Astrocyte of the spinal cord (primary cell): ENCODE results near the gene SPATS2L.

Source experiments
- DNase-seq: peaks from one replicate; pipeline ENCODE4 v3.0.0; 2011; ENCODE audit warnings: low read depth, low spot score
- H3K4me3 ChIP-seq: 2 replicates; pipeline ENCODE4 v1.5.1; 2011; ENCODE audit warnings: low read depth, mild to moderate bottlenecking, low read length, moderate library complexity
- in situ Hi-C: cut with HindIII; loops from 2 replicates; pipeline ENCODE4 v1.10.0; 2017; ENCODE audit warnings: low sequenced_read_pairs
- TF ChIP-seq, protein P1 (sequence below): IDR thresholded peaks from 2 replicates; pipeline ENCODE4 v1.5.1; 2012; ENCODE audit warnings: low read depth, mild to moderate bottlenecking, low read length, inconsistent platforms

The SPATS2L gene

DNA sequence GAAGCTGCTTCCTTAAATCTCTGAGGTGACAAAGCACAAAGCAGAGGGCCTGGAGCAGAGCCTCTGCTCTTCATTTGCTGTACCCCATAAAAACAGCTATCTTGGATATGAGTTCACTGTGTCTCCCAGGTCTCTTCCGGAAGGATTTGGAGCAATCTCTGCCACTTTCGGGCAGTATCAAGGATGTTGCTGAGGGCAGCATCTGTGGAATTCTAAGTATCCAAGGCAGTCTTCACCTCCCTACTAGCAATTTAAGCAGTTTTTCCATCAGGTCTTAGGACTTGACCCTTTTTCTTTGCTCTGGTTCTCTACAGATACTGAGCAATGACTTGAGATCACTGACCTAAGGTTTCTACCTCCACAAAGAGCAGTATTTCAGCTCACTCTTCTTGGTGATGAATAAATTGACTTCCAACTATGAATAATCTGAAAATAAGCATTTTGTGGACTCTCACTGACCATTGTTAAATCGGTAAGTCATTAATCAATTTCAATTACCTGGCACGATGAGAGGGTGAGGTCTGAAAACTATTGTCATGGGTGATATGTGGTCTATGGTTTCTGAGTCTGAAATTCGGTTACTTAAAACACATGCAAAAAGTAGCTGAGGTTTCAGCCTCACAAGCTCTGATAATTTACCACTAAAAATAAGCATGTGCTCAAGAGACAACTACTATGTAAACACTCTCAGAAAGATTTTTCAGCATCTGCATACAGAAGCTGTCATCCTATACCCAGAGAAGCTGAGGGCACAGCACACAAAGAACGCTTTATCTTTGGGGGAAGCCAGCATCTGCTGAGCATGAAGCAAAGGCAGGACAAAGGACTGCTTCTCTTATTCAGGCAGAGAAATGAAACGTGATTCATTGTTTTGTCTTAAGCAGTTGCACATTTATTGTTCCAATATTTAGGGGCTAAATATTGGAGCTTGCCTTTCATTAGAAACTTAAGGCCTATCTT is 32.1 kb upstream of the SPATS2L start:
- in situ Hi-C loops = no loop called here
- H3K4me3 ChIP-seq = no peak overlapping the region
- TF ChIP-seq, protein P1, sequence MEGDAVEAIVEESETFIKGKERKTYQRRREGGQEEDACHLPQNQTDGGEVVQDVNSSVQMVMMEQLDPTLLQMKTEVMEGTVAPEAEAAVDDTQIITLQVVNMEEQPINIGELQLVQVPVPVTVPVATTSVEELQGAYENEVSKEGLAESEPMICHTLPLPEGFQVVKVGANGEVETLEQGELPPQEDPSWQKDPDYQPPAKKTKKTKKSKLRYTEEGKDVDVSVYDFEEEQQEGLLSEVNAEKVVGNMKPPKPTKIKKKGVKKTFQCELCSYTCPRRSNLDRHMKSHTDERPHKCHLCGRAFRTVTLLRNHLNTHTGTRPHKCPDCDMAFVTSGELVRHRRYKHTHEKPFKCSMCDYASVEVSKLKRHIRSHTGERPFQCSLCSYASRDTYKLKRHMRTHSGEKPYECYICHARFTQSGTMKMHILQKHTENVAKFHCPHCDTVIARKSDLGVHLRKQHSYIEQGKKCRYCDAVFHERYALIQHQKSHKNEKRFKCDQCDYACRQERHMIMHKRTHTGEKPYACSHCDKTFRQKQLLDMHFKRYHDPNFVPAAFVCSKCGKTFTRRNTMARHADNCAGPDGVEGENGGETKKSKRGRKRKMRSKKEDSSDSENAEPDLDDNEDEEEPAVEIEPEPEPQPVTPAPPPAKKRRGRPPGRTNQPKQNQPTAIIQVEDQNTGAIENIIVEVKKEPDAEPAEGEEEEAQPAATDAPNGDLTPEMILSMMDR = no peak
- no peak for DNase-seq

DNA sequence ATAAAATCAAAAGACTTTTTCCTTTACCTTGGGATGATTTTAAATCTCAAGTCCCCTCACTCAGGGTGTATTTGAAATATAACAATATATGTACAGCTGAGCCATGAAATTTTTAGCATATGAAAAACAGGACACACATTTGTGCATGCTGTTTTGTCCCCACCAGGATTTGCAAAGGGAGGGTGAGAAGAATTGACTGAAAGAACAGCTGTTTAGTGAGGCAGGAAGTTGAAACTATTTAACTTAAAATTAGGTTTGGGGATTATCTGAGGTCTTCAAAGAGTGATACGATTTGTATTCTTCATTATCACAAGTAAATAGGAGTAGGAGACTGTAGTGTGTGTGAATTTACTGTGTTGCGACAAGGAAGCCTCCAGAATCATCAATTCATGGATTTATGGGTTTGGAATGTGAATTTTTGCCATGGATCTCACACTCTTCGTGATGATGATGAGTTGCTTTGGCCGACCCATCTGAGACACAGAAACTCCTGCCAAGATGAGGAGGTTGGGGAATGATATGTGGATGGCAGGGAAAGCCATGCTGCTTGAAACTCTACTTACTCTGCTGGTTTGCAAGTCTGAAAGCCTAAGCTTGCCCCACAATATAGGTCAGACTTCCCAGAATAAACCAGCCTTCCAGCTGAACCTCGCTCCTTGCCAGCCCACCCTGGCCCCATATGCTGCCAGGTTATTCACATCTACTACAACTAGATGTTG is 31.0 kb upstream of the SPATS2L start:
- DNase-seq = no peak
- in situ Hi-C loops = no loop called here
- TF ChIP-seq, protein P1 = no peak
- no peak overlapping the region for H3K4me3 ChIP-seq

DNA sequence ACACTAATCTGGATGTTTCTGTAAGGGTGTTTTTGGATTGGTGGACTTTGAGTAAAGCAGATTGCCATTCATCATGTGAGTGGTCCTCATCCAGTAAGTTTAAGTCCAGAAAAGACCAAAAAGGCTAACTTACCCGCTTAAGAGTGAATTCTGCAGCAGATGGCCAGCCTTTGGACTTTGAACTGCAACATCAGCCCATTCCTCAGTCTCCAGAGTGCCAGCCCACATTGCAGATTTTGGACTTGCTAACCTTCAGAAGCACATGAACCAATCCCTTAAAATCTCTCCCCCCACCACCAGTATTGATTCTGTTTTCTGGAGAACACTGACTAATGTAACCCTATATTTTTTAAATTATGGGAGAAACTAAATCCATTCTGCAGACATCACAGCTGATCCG is 30.0 kb upstream of the SPATS2L start:
- TF ChIP-seq, protein P1 = no peak
- in situ Hi-C loops = no loop called here
- H3K4me3 ChIP-seq = no peak overlapping the region
- DNase-seq = no peak

DNA sequence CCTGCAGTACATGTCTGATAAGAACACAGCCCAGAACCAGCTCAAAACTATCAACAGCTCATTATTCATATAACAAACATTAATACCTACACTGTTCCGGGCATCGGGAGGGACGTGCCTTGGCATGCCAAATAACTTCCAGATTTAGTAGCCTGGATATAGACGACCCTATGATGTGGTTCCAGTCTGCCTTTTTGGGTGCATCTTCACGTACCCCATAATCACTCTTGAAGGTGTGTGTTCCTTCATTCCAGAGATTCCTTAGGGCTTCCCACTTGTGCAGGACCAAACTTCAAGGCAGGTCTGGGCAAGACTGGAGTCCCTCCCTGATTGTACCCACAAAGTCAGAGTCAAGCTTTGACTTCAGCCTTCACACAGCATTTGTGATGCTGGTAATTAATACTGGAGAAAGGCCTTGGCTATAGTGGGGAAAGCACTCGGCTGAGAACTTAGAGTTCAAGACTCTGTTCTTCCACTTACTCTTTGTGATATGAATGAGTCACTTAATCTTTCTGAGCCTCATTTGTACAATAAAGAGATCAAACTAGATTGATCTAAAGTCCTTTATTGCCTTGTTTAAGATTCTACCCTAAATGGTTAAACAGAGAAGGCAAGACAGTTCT is 27.7 kb upstream of the SPATS2L start:
- in situ Hi-C loops = no loop called here
- no peak overlapping the region for H3K4me3 ChIP-seq
- no peak for DNase-seq
- TF ChIP-seq, protein P1 = no peak

GRCh38 chr2:200279857-200280256 is 26.6 kb upstream of the SPATS2L start:
- TF ChIP-seq, protein P1 = no peak
- in situ Hi-C loops = no loop called here
- no peak for DNase-seq

DNA sequence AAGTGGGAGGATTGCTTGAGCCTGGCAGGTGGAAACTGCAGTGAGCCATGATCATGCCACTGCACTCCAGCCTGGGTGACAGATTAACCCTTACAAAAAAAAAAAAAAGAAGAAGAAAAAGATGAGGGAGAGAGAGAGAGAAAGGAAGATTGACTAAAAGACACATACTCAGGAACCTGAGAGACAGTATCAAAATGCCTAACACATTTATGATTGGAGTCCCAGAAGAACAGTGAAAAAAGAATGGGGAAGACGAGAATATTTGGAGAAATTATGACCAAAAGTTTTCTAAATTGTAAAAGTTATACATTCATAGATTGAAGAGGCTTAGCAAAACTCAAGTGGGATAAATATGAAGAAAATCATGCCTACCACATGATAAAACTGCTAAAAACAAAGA is 19.9 kb upstream of the SPATS2L start:
- TF ChIP-seq, protein P1 = no peak
- DNase-seq = no peak
- H3K4me3 ChIP-seq = no peak overlapping the region
- in situ Hi-C loops = no loop called here

More at GRCh38 chr2:200279857-200280256, 26.6 kb upstream of the SPATS2L start:
- H3K4me3 ChIP-seq = no peak overlapping the region
